ENCODE data around the gene RABGGTA. TPM values are rescaled to one million over a fixed set of nuclear protein-coding genes. Genes with fewer than 3 reads are reported as not detected.

Gene RABGGTA
- total RNA-seq, 1 donor from 2014 or later = 25.9 TPM

DNA sequence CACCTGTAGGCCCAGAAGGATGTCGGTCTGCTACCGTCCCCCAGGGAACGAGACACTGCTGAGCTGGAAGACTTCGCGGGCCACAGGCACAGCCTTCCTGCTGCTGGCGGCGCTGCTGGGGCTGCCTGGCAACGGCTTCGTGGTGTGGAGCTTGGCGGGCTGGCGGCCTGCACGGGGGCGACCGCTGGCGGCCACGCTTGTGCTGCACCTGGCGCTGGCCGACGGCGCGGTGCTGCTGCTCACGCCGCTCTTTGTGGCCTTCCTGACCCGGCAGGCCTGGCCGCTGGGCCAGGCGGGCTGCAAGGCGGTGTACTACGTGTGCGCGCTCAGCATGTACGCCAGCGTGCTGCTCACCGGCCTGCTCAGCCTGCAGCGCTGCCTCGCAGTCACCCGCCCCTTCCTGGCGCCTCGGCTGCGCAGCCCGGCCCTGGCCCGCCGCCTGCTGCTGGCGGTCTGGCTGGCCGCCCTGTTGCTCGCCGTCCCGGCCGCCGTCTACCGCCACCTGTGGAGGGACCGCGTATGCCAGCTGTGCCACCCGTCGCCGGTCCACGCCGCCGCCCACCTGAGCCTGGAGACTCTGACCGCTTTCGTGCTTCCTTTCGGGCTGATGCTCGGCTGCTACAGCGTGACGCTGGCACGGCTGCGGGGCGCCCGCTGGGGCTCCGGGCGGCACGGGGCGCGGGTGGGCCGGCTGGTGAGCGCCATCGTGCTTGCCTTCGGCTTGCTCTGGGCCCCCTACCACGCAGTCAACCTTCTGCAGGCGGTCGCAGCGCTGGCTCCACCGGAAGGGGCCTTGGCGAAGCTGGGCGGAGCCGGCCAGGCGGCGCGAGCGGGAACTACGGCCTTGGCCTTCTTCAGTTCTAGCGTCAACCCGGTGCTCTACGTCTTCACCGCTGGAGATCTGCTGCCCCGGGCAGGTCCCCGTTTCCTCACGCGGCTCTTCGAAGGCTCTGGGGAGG lies 39.5 kb upstream of the RABGGTA start, which contains the start of gene LTB4R:
Gene LTB4R (plus strand): TSS at position 857 of the 959 bp plus-strand sequence. CDS start 4,150 bp downstream, outside the sequence.
- DNase-seq (ENCODE audit: low spot score, unreplicated experiment) = no peak
- H3K36me3 Mint-ChIP-seq (ENCODE audit: insufficient read depth) = no peaks in the 10 kb centered on the region
- peaks cover 9% of the 10 kb centered on the region for H3K27me3 Mint-ChIP-seq
- no peak within 1 kb of the TSS for H3K4me3 Mint-ChIP-seq (ENCODE audit: low read depth)
- no peak within 1 kb of the TSS for H3K27ac Mint-ChIP-seq
- TF ChIP-seq, protein P1, sequence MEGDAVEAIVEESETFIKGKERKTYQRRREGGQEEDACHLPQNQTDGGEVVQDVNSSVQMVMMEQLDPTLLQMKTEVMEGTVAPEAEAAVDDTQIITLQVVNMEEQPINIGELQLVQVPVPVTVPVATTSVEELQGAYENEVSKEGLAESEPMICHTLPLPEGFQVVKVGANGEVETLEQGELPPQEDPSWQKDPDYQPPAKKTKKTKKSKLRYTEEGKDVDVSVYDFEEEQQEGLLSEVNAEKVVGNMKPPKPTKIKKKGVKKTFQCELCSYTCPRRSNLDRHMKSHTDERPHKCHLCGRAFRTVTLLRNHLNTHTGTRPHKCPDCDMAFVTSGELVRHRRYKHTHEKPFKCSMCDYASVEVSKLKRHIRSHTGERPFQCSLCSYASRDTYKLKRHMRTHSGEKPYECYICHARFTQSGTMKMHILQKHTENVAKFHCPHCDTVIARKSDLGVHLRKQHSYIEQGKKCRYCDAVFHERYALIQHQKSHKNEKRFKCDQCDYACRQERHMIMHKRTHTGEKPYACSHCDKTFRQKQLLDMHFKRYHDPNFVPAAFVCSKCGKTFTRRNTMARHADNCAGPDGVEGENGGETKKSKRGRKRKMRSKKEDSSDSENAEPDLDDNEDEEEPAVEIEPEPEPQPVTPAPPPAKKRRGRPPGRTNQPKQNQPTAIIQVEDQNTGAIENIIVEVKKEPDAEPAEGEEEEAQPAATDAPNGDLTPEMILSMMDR (IDR thresholded peaks at IDR 0.05; ENCODE audit: unreplicated experiment) = no peak
- H3K9me3 Mint-ChIP-seq (ENCODE audit: low read depth) = no peaks in the 10 kb centered on the region
- peaks cover 15% of the 10 kb centered on the region for H3K4me1 Mint-ChIP-seq (ENCODE audit: low read depth)

DNA sequence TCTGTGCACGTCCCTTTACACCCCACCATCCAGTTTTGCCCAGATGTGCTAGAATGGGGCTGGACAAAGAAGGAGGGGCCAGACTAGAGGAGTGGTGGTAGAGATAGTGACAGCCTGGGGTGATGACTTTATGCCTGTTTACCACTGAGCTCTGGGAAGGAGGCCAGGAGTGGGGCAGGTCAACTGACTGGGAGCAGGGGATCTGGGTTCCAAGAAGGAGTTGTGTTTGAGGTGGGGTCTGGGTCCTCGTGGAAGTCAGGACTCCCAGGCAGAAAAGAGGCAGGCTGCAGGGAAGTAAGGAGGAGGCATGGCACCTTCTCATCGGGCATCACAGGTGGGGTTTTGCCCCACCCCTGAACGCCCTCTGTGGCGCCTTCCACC lies 38.9 kb upstream of the RABGGTA start:
- no peak overlapping the region for H3K4me3 Mint-ChIP-seq (ENCODE audit: low read depth)
- no peak overlapping the region for H3K27ac Mint-ChIP-seq
- no peaks in the 10 kb centered on the region for H3K9me3 Mint-ChIP-seq (ENCODE audit: low read depth)
- H3K4me1 Mint-ChIP-seq (ENCODE audit: low read depth) = peaks cover 15% of the 10 kb centered on the region
- H3K36me3 Mint-ChIP-seq (ENCODE audit: insufficient read depth) = peaks cover 1% of the 10 kb centered on the region
- TF ChIP-seq, protein P1 (IDR thresholded peaks at IDR 0.05; ENCODE audit: unreplicated experiment) = no peak
- peaks cover 2% of the 10 kb centered on the region for H3K27me3 Mint-ChIP-seq
- no peak for DNase-seq (ENCODE audit: low spot score, unreplicated experiment)

DNA sequence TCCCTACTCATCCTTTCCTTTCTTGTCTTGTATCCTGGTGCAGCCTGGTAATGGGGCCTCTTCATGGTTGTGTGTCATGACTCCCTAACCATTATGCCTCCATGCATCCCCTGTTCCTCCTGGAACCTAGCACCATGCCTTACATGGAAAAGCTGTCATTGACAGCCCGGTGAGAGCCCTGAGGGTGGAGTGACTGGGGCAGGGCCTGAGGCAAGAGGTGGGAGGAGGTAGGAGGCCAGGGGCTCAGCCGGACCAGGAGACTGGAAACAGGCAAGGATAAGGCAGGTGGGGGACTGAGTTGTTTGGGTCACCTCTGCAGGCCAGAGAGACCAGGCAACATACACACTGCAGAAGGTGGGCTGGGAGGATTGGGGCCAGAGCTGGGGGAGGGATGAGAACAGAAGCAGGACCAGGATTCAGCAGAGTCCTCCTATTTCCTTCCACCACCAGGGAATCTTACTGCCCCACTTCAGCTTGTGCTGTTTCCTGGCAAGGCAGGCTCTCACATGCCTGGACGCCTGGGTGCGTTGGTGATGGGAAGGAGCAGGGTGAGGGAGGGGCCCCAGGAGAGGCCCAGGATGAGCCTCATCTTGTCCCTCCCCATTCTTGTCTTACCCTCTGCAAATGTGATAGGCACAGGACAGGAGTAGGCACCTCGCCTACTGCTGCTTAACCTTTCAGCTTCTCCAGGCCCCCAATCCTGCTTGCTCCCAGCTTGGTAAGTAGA lies 38.3 kb upstream of the RABGGTA start, which contains the start of gene LTB4R2:
Gene LTB4R2 (plus strand): TSS at position 603 of the 727 bp plus-strand sequence. CDS start 525 bp downstream, outside the sequence.
- no peak within 1 kb of the TSS for H3K27ac Mint-ChIP-seq
- H3K36me3 Mint-ChIP-seq (ENCODE audit: insufficient read depth) = peaks cover 7% of the 10 kb centered on the region
- H3K4me1 Mint-ChIP-seq (ENCODE audit: low read depth) = peaks cover 15% of the 10 kb centered on the region
- no peak for DNase-seq (ENCODE audit: low spot score, unreplicated experiment)
- H3K9me3 Mint-ChIP-seq (ENCODE audit: low read depth) = no peaks in the 10 kb centered on the region
- TF ChIP-seq, protein P1 (IDR thresholded peaks at IDR 0.05; ENCODE audit: unreplicated experiment) = no peak
- no peaks in the 10 kb centered on the region for H3K27me3 Mint-ChIP-seq
- H3K4me3 Mint-ChIP-seq (ENCODE audit: low read depth) = no peak within 1 kb of the TSS

DNA sequence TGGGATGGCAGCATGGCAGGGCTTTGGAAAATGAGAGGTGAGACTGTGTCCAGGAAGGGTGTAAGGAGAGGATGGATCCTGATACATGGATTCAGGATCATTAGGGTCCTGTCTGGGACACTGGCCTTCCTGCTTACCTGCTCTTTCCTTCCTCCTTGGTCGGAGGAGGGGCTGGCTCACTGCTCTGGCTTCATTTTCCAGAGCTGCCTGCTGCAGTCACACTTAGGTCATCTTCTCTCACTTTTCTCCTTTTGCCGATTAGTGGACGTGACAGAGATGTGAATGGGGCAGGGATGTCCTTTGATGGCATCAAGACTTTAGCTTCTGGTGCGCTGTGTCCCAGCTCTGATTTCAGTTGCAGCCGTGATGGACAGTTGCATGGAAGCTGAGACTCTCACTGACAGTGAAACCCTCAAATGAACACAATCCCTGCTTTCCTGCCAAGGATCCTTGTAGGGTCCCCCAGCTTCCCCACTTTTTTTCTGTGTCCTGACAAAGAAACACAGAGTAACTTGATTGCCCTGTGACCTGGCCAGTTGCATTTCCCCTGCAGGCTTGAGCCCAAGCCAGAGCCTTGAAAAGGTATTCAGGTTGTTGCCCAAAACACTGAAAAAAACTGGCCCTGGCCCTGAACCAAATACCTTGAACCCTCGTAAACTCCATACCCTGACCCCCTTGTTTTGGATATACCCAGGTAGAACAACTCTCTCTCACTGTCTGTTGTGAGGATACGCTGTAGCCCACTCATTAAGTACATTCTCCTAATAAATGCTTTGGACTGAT lies 37.1 kb upstream of the RABGGTA start:
- DNase-seq (ENCODE audit: low spot score, unreplicated experiment) = no peak
- H3K9me3 Mint-ChIP-seq (ENCODE audit: low read depth) = no peaks in the 10 kb centered on the region
- no peak overlapping the region for H3K4me3 Mint-ChIP-seq (ENCODE audit: low read depth)
- peaks cover 15% of the 10 kb centered on the region for H3K4me1 Mint-ChIP-seq (ENCODE audit: low read depth)
- H3K36me3 Mint-ChIP-seq (ENCODE audit: insufficient read depth) = peaks cover 10% of the 10 kb centered on the region
- H3K27ac Mint-ChIP-seq = no peak overlapping the region
- TF ChIP-seq, protein P1 (IDR thresholded peaks at IDR 0.05; ENCODE audit: unreplicated experiment) = no peak
- H3K27me3 Mint-ChIP-seq = no peaks in the 10 kb centered on the region

Data from progenitor cell of endocrine pancreas (in vitro differentiated cells).